K562 (cell line): Measurements from ENCODE around the gene SHMT1. TPM values are rescaled to one million over a fixed set of nuclear protein-coding genes. Genes with fewer than 3 reads are reported as not detected.

Experiments used
- ATAC-seq: fragments of 200-7000 bp; cut with Tn5 transposase; 3 replicates; pipeline ENCODE4 v1.9.1; 2020; ENCODE audit warnings: moderate library complexity
- BruUV-seq: library from RNA; stranded (reverse); fragments of 400-500 nt; replicated peaks from 2 replicates; lab custom pipeline; 2021; lab: Mats Ljungman, UMichigan
- CTCF ChIA-PET: fragments of 300-600 bp; formaldehyde crosslinking; extraction: SDS; loops from one replicate; lab custom pipeline; 2021; ENCODE audit warnings: low intra/inter-chr PET ratio; lab: Yijun Ruan, JAX
- POLR2A ChIA-PET: fragments of 300-600, 350-650 bp; sonication (Branson Sonifier 250); formaldehyde crosslinking; extraction: SDS; loops from one replicate; lab custom pipeline; 2021; ENCODE audit warnings: antibody characterized with exemption, inconsistent platforms; lab: Yijun Ruan, JAX
- DNase-seq, 4 experiments: peaks; one replicate each; pipeline versions ENCODE4 v3.0.0 to v3.0.0-alpha.2; 2011 to 2018; ENCODE audit warnings: low spot score in 3 of 4, mixed read lengths in 3 of 4; ENCODE audit errors: extremely low read depth in 1 of 4
- FAIRE-seq: peaks from 2 replicates; lab custom pipeline; 2011; peaks lifted over from hg19 to GRCh38; lab: Jason Lieb, UNC
- H2AFZ ChIP-seq: 2 replicates; pipeline ENCODE4 v1.6.0; 2011; ENCODE audit warnings: low read depth, low read length, control low read depth, inconsistent platforms
- H3K27ac ChIP-seq: fragments of 200-600 bp; 3 replicates; pipeline ENCODE4 v1.8.0; 2011; ENCODE audit warnings: low read depth, mild to moderate bottlenecking, control low read depth, inconsistent platforms, low read length, moderate library complexity, mixed read lengths; ENCODE audit errors: extremely low read depth
- H3K27me3 ChIP-seq, 2 experiments: fragments of 300-600 bp in 1 of 2; 2 replicates in 1 of 2; 3 replicates in 1 of 2; pipeline versions ENCODE4 v1.6.0 to v1.8.0; 2011; ENCODE audit warnings: inconsistent platforms in 2 of 2, low read length in 2 of 2, mild to moderate bottlenecking in 1 of 2, mixed read lengths in 1 of 2, moderate library complexity in 1 of 2; ENCODE audit not compliant: control insufficient read depth in 2 of 2, insufficient read depth in 2 of 2
- H3K36me3 ChIP-seq: fragments of 300-600 bp; 3 replicates; pipeline ENCODE4 v1.8.0; 2011; ENCODE audit warnings: mild to moderate bottlenecking, low read length, inconsistent platforms; ENCODE audit not compliant: control insufficient read depth, insufficient read depth
- H3K4me1 ChIP-seq, 2 experiments: fragments of 200-600 bp in 1 of 2; replicated peaks in 1 of 2; 2 replicates in 1 of 2; 3 replicates in 1 of 2; pipeline versions ENCODE4 v1.5.1 to v1.8.0; 2011; ENCODE audit warnings: inconsistent platforms in 2 of 2, low read length in 2 of 2, mild to moderate bottlenecking in 1 of 2, mixed read lengths in 1 of 2, moderate library complexity in 1 of 2; ENCODE audit not compliant: control insufficient read depth in 2 of 2, insufficient read depth in 2 of 2
- H3K4me2 ChIP-seq: 2 replicates; pipeline ENCODE4 v1.6.1; 2011; ENCODE audit warnings: low read length, control low read depth, inconsistent platforms, mixed read lengths; ENCODE audit not compliant: insufficient read depth
- H3K4me3 ChIP-seq: fragments of 200-600 bp; sonication (generic), shearing (Covaris generic); 2 replicates; pipeline ENCODE4 v1.5.1; 2016; ENCODE audit warnings: control low read depth, inconsistent platforms
- H3K79me2 ChIP-seq: fragments of 200-600 bp; 3 replicates; pipeline ENCODE4 v1.8.0; 2011; ENCODE audit warnings: low read length, inconsistent platforms; ENCODE audit not compliant: control insufficient read depth, insufficient read depth
- H3K9ac ChIP-seq, 2 experiments: 2 replicates each; pipeline versions ENCODE4 v1.6.0 to v1.6.1; 2011; ENCODE audit warnings: low read depth in 2 of 2, low read length in 2 of 2, control low read depth in 1 of 2, inconsistent platforms in 1 of 2, mild to moderate bottlenecking in 1 of 2, mixed read lengths in 1 of 2; ENCODE audit not compliant: insufficient read depth in 1 of 2
- H3K9me1 ChIP-seq: one replicate; pipeline ENCODE4 v1.6.0; 2011; ENCODE audit warnings: inconsistent platforms, mild to moderate bottlenecking, low read length, moderate library complexity; ENCODE audit not compliant: control insufficient read depth, insufficient read depth
- H3K9me3 ChIP-seq: replicated peaks from 2 replicates; pipeline ENCODE4 v1.5.1; 2011; ENCODE audit warnings: low read depth, low read length, inconsistent platforms; ENCODE audit not compliant: control insufficient read depth, insufficient read depth
- H4K20me1 ChIP-seq: replicated peaks from 2 replicates; pipeline ENCODE4 v1.6.1; 2011; ENCODE audit warnings: low read length, inconsistent platforms, mixed read lengths; ENCODE audit not compliant: control insufficient read depth, insufficient read depth
- BHLHE40 ChIP-seq: IDR thresholded peaks from 2 replicates; pipeline ENCODE4 v1.6.1; 2011; ENCODE audit warnings: low read length, improper control_type of control experiment
- E2F4 ChIP-seq: sonication (generic); formaldehyde crosslinking; IDR thresholded peaks from 2 replicates; pipeline ENCODE4 v1.8.0; 2022; ENCODE audit warnings: mild to moderate bottlenecking, low read depth, missing genetic modification reagents
- FOXK2 ChIP-seq, 2 experiments: fragments of 450-650 bp; IDR thresholded peaks in 1 of 2; conservative IDR thresholded peaks in 1 of 2; 2 replicates each; pipeline ENCODE4 v1.6.1; 2016; ENCODE audit warnings: low read depth in 2 of 2, mild to moderate bottlenecking in 1 of 2
- HNRNPK ChIP-seq: fragments of 200-400 bp; formaldehyde crosslinking; IDR thresholded peaks from one replicate; pipeline ENCODE4 v1.6.1; 2018; ENCODE audit warnings: mild to moderate bottlenecking, low read depth, low read length; ENCODE audit not compliant: poor library complexity, severe bottlenecking
- KLF10 ChIP-seq: fragments of 250-450 bp; sonication (Bioruptor Pico); IDR thresholded peaks from 2 replicates; pipeline ENCODE4 v1.6.1; 2021; ENCODE audit warnings: matching md5 sums
- MLX ChIP-seq, 2 experiments: fragments of 450-650 bp in 1 of 2; sonication (generic) in 1 of 2; formaldehyde crosslinking; conservative IDR thresholded peaks; 2 replicates each; pipeline versions ENCODE4 v1.4.0 to v1.8.1; 2020 to 2022; ENCODE audit warnings: mild to moderate bottlenecking in 1 of 2, missing genetic modification reagents in 1 of 2
- MXI1 ChIP-seq: IDR thresholded peaks from 2 replicates; pipeline ENCODE4 v1.6.1; 2011; ENCODE audit warnings: low read depth, mild to moderate bottlenecking, improper control_type of control experiment, low read length
- NKRF ChIP-seq: fragments of 450-650 bp; IDR thresholded peaks from 2 replicates; pipeline ENCODE4 v1.6.1; 2016; ENCODE audit warnings: borderline replicate concordance
- POU5F1 ChIP-seq: fragments of 150-350 bp; IDR thresholded peaks from 2 replicates; pipeline ENCODE4 v1.6.1; 2014; ENCODE audit warnings: borderline replicate concordance, low read length, low read depth, mild to moderate bottlenecking; ENCODE audit not compliant: partially characterized antibody
- PRMT5 ChIP-seq: sonication (generic); formaldehyde crosslinking; IDR thresholded peaks from 2 replicates; pipeline ENCODE4 v1.5.0; 2020; ENCODE audit warnings: missing genetic modification reagents
- RAD21 ChIP-seq, 2 experiments: fragments of 250-450 bp in 1 of 2; fragments of 450-650 bp in 1 of 2; sonication (Bioruptor Pico) in 1 of 2; formaldehyde crosslinking in 1 of 2; IDR thresholded peaks in 1 of 2; conservative IDR thresholded peaks in 1 of 2; 2 replicates each; pipeline versions ENCODE4 v1.4.0 to v1.8.0; 2020 to 2022; ENCODE audit warnings: mild to moderate bottlenecking in 2 of 2, moderate library complexity in 1 of 2
- SIN3A ChIP-seq, 2 experiments: fragments of 150-350 bp in 1 of 2; IDR thresholded peaks; 2 replicates each; pipeline ENCODE4 v1.6.1; 2011 to 2016; ENCODE audit warnings: borderline replicate concordance in 2 of 2, low read depth in 2 of 2, low read length in 2 of 2, mild to moderate bottlenecking in 2 of 2, moderate library complexity in 2 of 2; ENCODE audit not compliant: control insufficient read depth in 1 of 2
- TFAP4 ChIP-seq: sonication (generic); formaldehyde crosslinking; IDR thresholded peaks from 2 replicates; pipeline ENCODE4 v1.8.0; 2022; ENCODE audit warnings: missing genetic modification reagents, mild to moderate bottlenecking, moderate library complexity, borderline replicate concordance
- ZNF431 ChIP-seq: sonication (generic); formaldehyde crosslinking; IDR thresholded peaks from 2 replicates; pipeline ENCODE4 v1.8.0; 2022; ENCODE audit warnings: mild to moderate bottlenecking, missing genetic modification reagents
- WGBS: fragments of 100-300 bp; shearing (Covaris generic); methylation state at CpG from one replicate; pipeline ENCODE4 v1.1.6; 2016; ENCODE audit warnings: low coverage, mixed read lengths; ENCODE audit not compliant: insufficient coverage; ENCODE audit errors: missing lambda C conversion rate; 5-methylcytosine and 5-hydroxymethylcytosine counted together
- in situ Hi-C: fragments of 300-500 bp; cut with MboI; formaldehyde crosslinking; loops from 4 replicates; pipeline ENCODE4 v1.15.0; 2018; ENCODE audit warnings: inconsistent platforms, mixed read lengths
- intact Hi-C: fragments of 100-400 bp; cut with micrococcal nuclease; formaldehyde crosslinking; loops from 2 replicates; pipeline ENCODE4 v1.14.2; 2022
- polyA plus RNA-seq, 8 experiments: library from polyadenylated mRNA; depleted of rRNA in 4 of 8; stranded (reverse) in 5 of 8; unstranded in 3 of 8; fragments of >200 nt; fragmentation: Nextera tagmentation in 2 of 8; fragmentation: Illumina TruSeq in 1 of 8; extraction: Ambion mirVana in 2 of 8; extraction: Trizol in 1 of 8; gene quantifications; 2 replicates each; pipeline versions ENCODE4 v1.2.1 to v1.2.3, GENCODE V29; 2011 to 2014; ENCODE audit warnings: inconsistent platforms in 1 of 8, missing spikeins in 1 of 8
- total RNA-seq, 7 experiments: library from RNA; depleted of rRNA in 6 of 7; stranded (reverse); fragments of >200 nt in 6 of 7; fragmentation: Illumina TruSeq in 2 of 7; extraction: Trizol in 2 of 7; gene quantifications; 2 replicates each; pipeline versions ENCODE4 v1.2.1 to v1.2.3, GENCODE V29; 2011 to 2021; ENCODE audit warnings: low replicate concordance in 1 of 7

SHMT1 gene
- total and polyA plus RNA-seq, 9 of the 15 experiments (the other 6 are each of a cell fraction or from before 2014, with no cell fraction given) = 3.3 to 31.2 (median 23.3) TPM

GRCh38 chr17:18314059-18314730 is 49.2 kb downstream of the SHMT1 start:
- TSS peak; percentile 59 for BruUV-seq
- peaks cover 47% of the 10 kb centered on the region; the same call in 2 of the 3 replicates for H3K36me3 ChIP-seq
- peak overlapping the region; percentile 87 for H3K4me2 ChIP-seq
- H4K20me1 ChIP-seq = peaks cover 8% of the 10 kb centered on the region; the same call in 1 of the 2 replicates
- 1% methylated on average over 24 of the region's 39 CpGs for WGBS
- peaks cover 74% of the 10 kb centered on the region for H3K79me2 ChIP-seq
- H3K4me3 ChIP-seq = peak overlapping the region; percentile 75
- DNase-seq (peak in 1 of 4 experiments; percentile 19), FAIRE-seq (no peak), ATAC-seq (peak; percentile 12; the same call in 1 of the 3 replicates)
- intact Hi-C loops = no loop called here
- in situ Hi-C loops = no loop called here
- peaks cover 16 to 26% of the 10 kb centered on the region in 2 experiments; a peak in 4 of 5 replicates for H3K4me1 ChIP-seq
- H3K9me3 ChIP-seq = no peaks in the 10 kb centered on the region
- H2AFZ ChIP-seq = peak overlapping the region; percentile 75
- peak overlapping the region; percentile 85 for H3K27ac ChIP-seq
- no peaks in the 10 kb centered on the region for H3K27me3 ChIP-seq
- peak overlapping the region; percentile 80 to 99 for H3K9ac ChIP-seq
- POLR2A ChIA-PET = interaction anchor here (0.6 to 0.9 kb wide), 3 partner anchors 10 to 55 kb away, joined by 3 read pairs; no protein-coding TSS in a partner anchor
- CTCF ChIA-PET = no interaction called here
- H3K9me1 ChIP-seq = peaks cover 3% of the 10 kb centered on the region
- peak; percentile 61; the same call in 1 of the 2 replicates for TF ChIP-seq TFAP4 (CRISPR knock-in tag)
- no peak for TF ChIP-seq SIN3A (IDR thresholded peaks at IDR 0.05; ENCODE audit: borderline replicate concordance in 2 of 2, control insufficient read depth in 1 of 2, low read depth in 2 of 2, low read length in 2 of 2)
- TF ChIP-seq NKRF = 0 out of 2 replicates have a peak, but pooled peaks have one; percentile 3
- TF ChIP-seq RAD21 (CRISPR knock-in tag; conservative IDR thresholded peaks at IDR 0.05 in 1 of 2, IDR thresholded peaks at IDR 0.05 in 1 of 2) = no peak
- no peak for TF ChIP-seq MLX (CRISPR knock-in tag; conservative IDR thresholded peaks at IDR 0.05)
- TF ChIP-seq FOXK2 (conservative IDR thresholded peaks at IDR 0.05 in 1 of 2, IDR thresholded peaks at IDR 0.05 in 1 of 2; ENCODE audit: low read depth in 2 of 2) = no peak
- 0 out of 2 replicates have a peak, but pooled peaks have one; percentile 44 for TF ChIP-seq E2F4 (CRISPR knock-in tag)
- no peak for TF ChIP-seq KLF10 (CRISPR knock-in tag)
- 0 out of 2 replicates have a peak, but pooled peaks have one; percentile 4 for TF ChIP-seq MXI1
- no peak for TF ChIP-seq PRMT5
- TF ChIP-seq BHLHE40 = no peak
- no peak for TF ChIP-seq ZNF431 (CRISPR knock-in tag)
- TF ChIP-seq POU5F1 = no peak
- no peak for TF ChIP-seq HNRNPK
